C1 segment of cervical spinal cord (tissue), 14 donors: ENCODE data around the gene FOXD4.
"Not testable (repeated sequence)": the region's sequence is repeated elsewhere in the genome, so short reads cannot be mapped to it uniquely, and the experiment has no call there.

Experiments
- DNase-seq, 14 donors: peaks; one replicate each; lab custom pipeline; 2025; lab: John Stamatoyannopoulos, UW

The FOXD4 gene

GRCh38 chr9:93909-94308, 24.3 kb downstream of the FOXD4 start:
- DNase-seq, result not testable (repeated sequence)

GRCh38 chr9:90851-91250, 27.4 kb downstream of the FOXD4 start:
- not testable (repeated sequence) for DNase-seq

- DNase-seq, result not testable (repeated sequence)
Observed at GRCh38 chr9:88396-89037, 29.7 kb downstream of the FOXD4 start.

- not testable (repeated sequence) for DNase-seq
Observed at GRCh38 chr9:87860-88259, 30.4 kb downstream of the FOXD4 start.

GRCh38 chr9:87105-87504, 31.1 kb downstream of the FOXD4 start:
- DNase-seq, result not testable (repeated sequence)

GRCh38 chr9:86697-87096, 31.5 kb downstream of the FOXD4 start:
- not testable (repeated sequence) for DNase-seq

- DNase-seq, result not testable (repeated sequence)
Observed at GRCh38 chr9:82932-83689, 35.1 kb downstream of the FOXD4 start.

GRCh38 chr9:78333-78732, 39.9 kb downstream of the FOXD4 start:
- not testable (repeated sequence) for DNase-seq

GRCh38 chr9:76389-76788, 41.8 kb downstream of the FOXD4 start:
- DNase-seq, result not testable (repeated sequence)

- not testable (repeated sequence) for DNase-seq
Observed at GRCh38 chr9:73900-74525, 44.2 kb downstream of the FOXD4 start.

- not testable (repeated sequence) for DNase-seq
Observed at GRCh38 chr9:73076-73899, 44.9 kb downstream of the FOXD4 start.
